CD4-positive, alpha-beta T cell (primary cell): ENCODE results near the gene FBXL14. TPM values are rescaled to one million over a fixed set of nuclear protein-coding genes. Genes with fewer than 3 reads are reported as not detected.
A peak's percentile ranks its signal among the peaks of the same experiment; 100 is the strongest.

Experiments
- ATAC-seq: fragments of 200-7000 bp; cut with Tn5 transposase; one replicate; pipeline ENCODE4 v1.10.0; 2022; ENCODE audit warnings: mild to moderate bottlenecking; ENCODE audit not compliant: poor library complexity
- CTCF ChIA-PET: fragments of 350-600 bp; sonication (Branson Sonifier 250); formaldehyde crosslinking; loops from one replicate; lab custom pipeline; 2021; ENCODE audit warnings: antibody characterized with exemption, inconsistent platforms; lab: Charles Lee
- POLR2A ChIA-PET: fragments of 350-600 bp; sonication (Branson Sonifier 250); formaldehyde crosslinking; loops from one replicate; lab custom pipeline; 2021; ENCODE audit warnings: antibody characterized with exemption, inconsistent platforms; lab: Charles Lee
- DNase-seq, 14 experiments: peaks; one replicate each; pipeline ENCODE4 v3.0.0-alpha.2; 2013 to 2020; ENCODE audit warnings: mixed read lengths in 2 of 14
- H3K27ac ChIP-seq, 2 donors: one replicate each; pipeline versions ENCODE4 v1.5.1 to v1.7.0; 2013; ENCODE audit warnings: low read length in 2 of 2, low read depth in 1 of 2, mild to moderate bottlenecking in 1 of 2
- H3K27me3 ChIP-seq, 2 experiments: 1 replicate in 1 of 2; 2 replicates in 1 of 2; pipeline versions ENCODE4 v1.6.1 to v1.7.0; 2013; ENCODE audit warnings: low read length in 2 of 2, control low read depth in 1 of 2, mild to moderate bottlenecking in 1 of 2, moderate library complexity in 1 of 2; ENCODE audit not compliant: insufficient read depth in 2 of 2, control insufficient read depth in 1 of 2
- H3K36me3 ChIP-seq: one replicate; pipeline ENCODE4 v1.6.1; 2013; ENCODE audit warnings: low read length, control low read depth; ENCODE audit not compliant: insufficient read depth
- H3K4me1 ChIP-seq: one replicate; pipeline ENCODE4 v1.6.1; 2013; ENCODE audit warnings: low read length, control low read depth; ENCODE audit not compliant: insufficient read depth
- H3K4me3 ChIP-seq: one replicate; pipeline ENCODE4 v1.5.1; 2013; ENCODE audit warnings: mild to moderate bottlenecking, low read length, moderate library complexity
- H3K9me3 ChIP-seq, 2 experiments: 1 replicate in 1 of 2; 2 replicates in 1 of 2; pipeline versions ENCODE4 v1.6.1 to v1.7.0; 2013; ENCODE audit warnings: low read length in 2 of 2, mild to moderate bottlenecking in 2 of 2, control low read depth in 1 of 2, moderate library complexity in 1 of 2; ENCODE audit not compliant: control insufficient read depth in 1 of 2, insufficient read depth in 1 of 2
- H3K27ac Mint-ChIP-seq: one replicate; pipeline ENCODE4 v1.8.0; 2020; ENCODE audit warnings: mixed read lengths
- H3K27me3 Mint-ChIP-seq: one replicate; pipeline ENCODE4 v1.8.0; 2021; ENCODE audit warnings: mixed read lengths
- H3K36me3 Mint-ChIP-seq: one replicate; pipeline ENCODE4 v1.8.0; 2021; ENCODE audit warnings: low read depth, mixed read lengths
- H3K4me1 Mint-ChIP-seq: one replicate; pipeline ENCODE4 v1.8.0; 2021; ENCODE audit warnings: low read depth, mixed read lengths
- H3K4me3 Mint-ChIP-seq: one replicate; pipeline ENCODE4 v1.8.0; 2020; ENCODE audit warnings: mild to moderate bottlenecking, mixed read lengths
- H3K9me3 Mint-ChIP-seq: one replicate; pipeline ENCODE4 v1.8.0; 2020; ENCODE audit warnings: mixed read lengths
- intact Hi-C, 2 experiments: fragments of 100-400 bp; cut with DNase I in 1 of 2; cut with micrococcal nuclease in 1 of 2; formaldehyde crosslinking; loops; one replicate each; pipeline versions ENCODE4 v1.15.1 to v1.9.0; 2023 to 2025; cut with DNase I, micrococcal nuclease
- total RNA-seq, 174 experiments: library from RNA in 2 of 174; stranded (reverse) in 2 of 174; gene quantifications; one replicate each; pipeline ENCODE4 v1.2.3 and lab custom pipeline; 2021 to 2026
- TF ChIP-seq, protein P1 (sequence below): fragments of 200-600 bp; IDR thresholded peaks from one replicate; pipeline ENCODE4 v1.8.0; 2022; ENCODE audit warnings: antibody characterized with exemption, mild to moderate bottlenecking

Gene FBXL14
- total RNA-seq, 2 experiments from 2014 or later: 32.3 to 33.6 TPM

DNA sequence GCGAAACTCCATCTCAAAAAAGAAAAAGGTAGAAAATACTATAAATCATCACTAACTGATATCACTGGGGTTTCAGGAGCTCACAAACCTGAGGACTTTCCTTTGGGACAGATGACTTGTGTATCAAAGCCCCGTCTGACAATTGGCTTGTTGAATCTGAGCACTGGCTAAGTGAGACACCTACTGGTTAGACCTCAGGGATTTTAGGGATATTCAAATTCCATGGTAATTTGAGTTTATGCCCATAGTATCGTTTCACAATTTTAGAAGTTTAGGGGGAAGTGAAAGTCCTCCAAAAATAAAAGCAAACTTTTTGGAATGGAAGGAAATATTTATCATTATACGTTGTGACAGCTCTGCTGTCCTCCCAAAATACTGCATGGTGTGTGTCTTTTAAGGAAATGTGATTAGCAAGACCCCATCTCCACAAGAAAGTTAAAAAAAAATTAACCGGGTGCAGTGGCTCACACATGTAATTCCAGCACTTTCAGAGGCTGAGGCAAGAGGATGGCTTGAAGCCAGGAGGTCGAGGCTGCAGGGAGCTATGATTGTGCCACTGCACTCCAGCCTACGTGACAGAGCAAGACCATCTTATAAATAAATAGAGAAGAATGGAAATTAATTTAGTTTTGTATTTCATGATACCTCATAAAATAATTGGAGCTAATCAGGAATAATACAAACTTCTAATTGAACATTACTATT is 49.2 kb downstream of the FBXL14 start:
- peak in 2 of 14 experiments; percentile 27 to 33 for DNase-seq
- Histone ChIP-seq H3K27ac (no peak overlapping the region), H3K9me3 (no peaks in the 10 kb centered on the region), H3K36me3 (no peaks in the 10 kb centered on the region), H3K27me3 (peaks cover 6 to 8% of the 10 kb centered on the region in 2 experiments), H3K4me1 (no peaks in the 10 kb centered on the region), H3K4me3 (no peak overlapping the region)
- H3K27me3 Mint-ChIP-seq: peaks cover 36% of the 10 kb centered on the region
- H3K36me3 Mint-ChIP-seq: no peaks in the 10 kb centered on the region
- ChIA-PET POLR2A (no interaction called here), CTCF (no interaction called here)
- H3K9me3 Mint-ChIP-seq: no peaks in the 10 kb centered on the region
- intact Hi-C loops: no loop called here
- TF ChIP-seq, protein P1, sequence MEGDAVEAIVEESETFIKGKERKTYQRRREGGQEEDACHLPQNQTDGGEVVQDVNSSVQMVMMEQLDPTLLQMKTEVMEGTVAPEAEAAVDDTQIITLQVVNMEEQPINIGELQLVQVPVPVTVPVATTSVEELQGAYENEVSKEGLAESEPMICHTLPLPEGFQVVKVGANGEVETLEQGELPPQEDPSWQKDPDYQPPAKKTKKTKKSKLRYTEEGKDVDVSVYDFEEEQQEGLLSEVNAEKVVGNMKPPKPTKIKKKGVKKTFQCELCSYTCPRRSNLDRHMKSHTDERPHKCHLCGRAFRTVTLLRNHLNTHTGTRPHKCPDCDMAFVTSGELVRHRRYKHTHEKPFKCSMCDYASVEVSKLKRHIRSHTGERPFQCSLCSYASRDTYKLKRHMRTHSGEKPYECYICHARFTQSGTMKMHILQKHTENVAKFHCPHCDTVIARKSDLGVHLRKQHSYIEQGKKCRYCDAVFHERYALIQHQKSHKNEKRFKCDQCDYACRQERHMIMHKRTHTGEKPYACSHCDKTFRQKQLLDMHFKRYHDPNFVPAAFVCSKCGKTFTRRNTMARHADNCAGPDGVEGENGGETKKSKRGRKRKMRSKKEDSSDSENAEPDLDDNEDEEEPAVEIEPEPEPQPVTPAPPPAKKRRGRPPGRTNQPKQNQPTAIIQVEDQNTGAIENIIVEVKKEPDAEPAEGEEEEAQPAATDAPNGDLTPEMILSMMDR: no peak
- no peak overlapping the region for H3K4me3 Mint-ChIP-seq
- no peaks in the 10 kb centered on the region for H3K4me1 Mint-ChIP-seq
- no peak overlapping the region for H3K27ac Mint-ChIP-seq
- no peak for ATAC-seq

GRCh38 chr12:1542599-1542998 is 51.8 kb downstream of the FBXL14 start:
- Mint-ChIP-seq H3K4me3 (no peak overlapping the region), H3K27ac (no peak overlapping the region), H3K9me3 (no peaks in the 10 kb centered on the region), H3K27me3 (peaks cover 53% of the 10 kb centered on the region), H3K36me3 (no peaks in the 10 kb centered on the region), H3K4me1 (no peaks in the 10 kb centered on the region)
- POLR2A ChIA-PET: no interaction called here
- intact Hi-C loops: no loop called here
- TF ChIP-seq, protein P1: no peak
- CTCF ChIA-PET: interaction anchor here (0.5 kb wide), 1 partner anchor 9 kb away, joined by 4 read pairs; no protein-coding TSS in a partner anchor
- no peak overlapping the region for H3K4me3 ChIP-seq
- DNase-seq: no peak
- H3K27me3 ChIP-seq: peaks cover 21 to 27% of the 10 kb centered on the region in 2 experiments
- H3K36me3 ChIP-seq: no peaks in the 10 kb centered on the region
- H3K27ac ChIP-seq: no peak overlapping the region
- no peaks in the 10 kb centered on the region for H3K4me1 ChIP-seq
- no peak for ATAC-seq
- H3K9me3 ChIP-seq: no peaks in the 10 kb centered on the region

GRCh38 chr12:1540690-1541089 is 53.7 kb downstream of the FBXL14 start:
- no peak for DNase-seq
- ChIA-PET CTCF (no interaction called here), POLR2A (no interaction called here)

More at GRCh38 chr12:1540690-1541089, 53.7 kb downstream of the FBXL14 start:
- Histone ChIP-seq H3K27ac (no peak overlapping the region), H3K36me3 (no peaks in the 10 kb centered on the region), H3K4me1 (no peaks in the 10 kb centered on the region), H3K4me3 (no peak overlapping the region), H3K27me3 (peaks cover 26 to 38% of the 10 kb centered on the region in 2 experiments), H3K9me3 (no peaks in the 10 kb centered on the region)
- ATAC-seq: no peak
- intact Hi-C loops: no loop called here
- TF ChIP-seq, protein P1: no peak
- Mint-ChIP-seq H3K4me3 (no peak overlapping the region), H3K36me3 (no peaks in the 10 kb centered on the region), H3K9me3 (no peaks in the 10 kb centered on the region), H3K27me3 (peaks cover 71% of the 10 kb centered on the region), H3K4me1 (no peaks in the 10 kb centered on the region), H3K27ac (no peak overlapping the region)
